CD4-positive, alpha-beta T cell (primary cell): ENCODE data around the gene PCED1B. TPM values are rescaled to one million over a fixed set of nuclear protein-coding genes. Genes with fewer than 3 reads are reported as not detected.
"Not testable (repeated sequence)": the region's sequence is repeated elsewhere in the genome, so short reads cannot be mapped to it uniquely, and the experiment has no call there.

ENCODE experiments used
- ATAC-seq: fragments of 200-7000 bp; cut with Tn5 transposase; one replicate; pipeline ENCODE4 v1.10.0; 2022; ENCODE audit warnings: mild to moderate bottlenecking; ENCODE audit not compliant: poor library complexity
- CTCF ChIA-PET: fragments of 350-600 bp; sonication (Branson Sonifier 250); formaldehyde crosslinking; loops from one replicate; lab custom pipeline; 2021; ENCODE audit warnings: antibody characterized with exemption, inconsistent platforms; lab: Charles Lee
- POLR2A ChIA-PET: fragments of 350-600 bp; sonication (Branson Sonifier 250); formaldehyde crosslinking; loops from one replicate; lab custom pipeline; 2021; ENCODE audit warnings: antibody characterized with exemption, inconsistent platforms; lab: Charles Lee
- DNase-seq, 14 experiments: peaks; one replicate each; pipeline ENCODE4 v3.0.0-alpha.2; 2013 to 2020; ENCODE audit warnings: mixed read lengths in 2 of 14
- H3K27ac ChIP-seq, 2 donors: one replicate each; pipeline versions ENCODE4 v1.5.1 to v1.7.0; 2013; ENCODE audit warnings: low read length in 2 of 2, low read depth in 1 of 2, mild to moderate bottlenecking in 1 of 2
- H3K27me3 ChIP-seq, 2 experiments: 1 replicate in 1 of 2; 2 replicates in 1 of 2; pipeline versions ENCODE4 v1.6.1 to v1.7.0; 2013; ENCODE audit warnings: low read length in 2 of 2, control low read depth in 1 of 2, mild to moderate bottlenecking in 1 of 2, moderate library complexity in 1 of 2; ENCODE audit not compliant: insufficient read depth in 2 of 2, control insufficient read depth in 1 of 2
- H3K36me3 ChIP-seq: one replicate; pipeline ENCODE4 v1.6.1; 2013; ENCODE audit warnings: low read length, control low read depth; ENCODE audit not compliant: insufficient read depth
- H3K4me1 ChIP-seq: one replicate; pipeline ENCODE4 v1.6.1; 2013; ENCODE audit warnings: low read length, control low read depth; ENCODE audit not compliant: insufficient read depth
- H3K4me3 ChIP-seq: one replicate; pipeline ENCODE4 v1.5.1; 2013; ENCODE audit warnings: mild to moderate bottlenecking, low read length, moderate library complexity
- H3K9me3 ChIP-seq, 2 experiments: 1 replicate in 1 of 2; 2 replicates in 1 of 2; pipeline versions ENCODE4 v1.6.1 to v1.7.0; 2013; ENCODE audit warnings: low read length in 2 of 2, mild to moderate bottlenecking in 2 of 2, control low read depth in 1 of 2, moderate library complexity in 1 of 2; ENCODE audit not compliant: control insufficient read depth in 1 of 2, insufficient read depth in 1 of 2
- H3K27ac Mint-ChIP-seq: one replicate; pipeline ENCODE4 v1.8.0; 2020; ENCODE audit warnings: mixed read lengths
- H3K27me3 Mint-ChIP-seq: one replicate; pipeline ENCODE4 v1.8.0; 2021; ENCODE audit warnings: mixed read lengths
- H3K36me3 Mint-ChIP-seq: one replicate; pipeline ENCODE4 v1.8.0; 2021; ENCODE audit warnings: low read depth, mixed read lengths
- H3K4me1 Mint-ChIP-seq: one replicate; pipeline ENCODE4 v1.8.0; 2021; ENCODE audit warnings: low read depth, mixed read lengths
- H3K4me3 Mint-ChIP-seq: one replicate; pipeline ENCODE4 v1.8.0; 2020; ENCODE audit warnings: mild to moderate bottlenecking, mixed read lengths
- H3K9me3 Mint-ChIP-seq: one replicate; pipeline ENCODE4 v1.8.0; 2020; ENCODE audit warnings: mixed read lengths
- intact Hi-C, 2 experiments: fragments of 100-400 bp; cut with DNase I in 1 of 2; cut with micrococcal nuclease in 1 of 2; formaldehyde crosslinking; loops; one replicate each; pipeline versions ENCODE4 v1.15.1 to v1.9.0; 2023 to 2025; cut with DNase I, micrococcal nuclease
- total RNA-seq, 174 experiments: library from RNA in 2 of 174; stranded (reverse) in 2 of 174; gene quantifications; one replicate each; pipeline ENCODE4 v1.2.3 and lab custom pipeline; 2021 to 2026
- TF ChIP-seq, protein P1 (sequence below): fragments of 200-600 bp; IDR thresholded peaks from one replicate; pipeline ENCODE4 v1.8.0; 2022; ENCODE audit warnings: antibody characterized with exemption, mild to moderate bottlenecking

The PCED1B gene
- total RNA-seq, 2 experiments from 2014 or later: 18.7 to 20.0 TPM

DNA sequence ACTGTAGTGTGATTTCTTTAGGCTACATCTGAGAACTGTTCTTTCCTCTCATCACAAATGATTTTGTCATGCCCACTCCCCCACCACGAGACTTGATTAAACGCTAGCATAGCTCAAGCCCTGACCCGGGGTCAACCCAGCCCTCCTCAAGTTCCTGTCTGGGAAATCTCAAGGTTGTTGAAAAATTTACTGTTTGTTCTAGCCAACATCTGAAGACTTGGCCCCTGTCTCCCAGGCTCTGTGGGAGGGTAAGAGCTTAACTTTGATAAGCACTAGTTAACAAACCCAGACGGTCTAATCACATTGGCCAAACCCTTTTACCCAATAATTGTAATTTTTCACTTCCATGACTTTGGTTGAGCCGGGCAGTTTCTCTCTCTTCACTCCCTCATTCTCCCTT, 86.5 kb downstream of the PCED1B start:
- Histone ChIP-seq H3K36me3 (peaks cover 13% of the 10 kb centered on the region), H3K4me1 (no peaks in the 10 kb centered on the region), H3K27me3 (no peaks in the 10 kb centered on the region), H3K27ac (no peak overlapping the region), H3K4me3 (no peak overlapping the region), H3K9me3 (peaks cover 0 to 4% of the 10 kb centered on the region in 2 experiments)
- H3K27ac Mint-ChIP-seq: no peak overlapping the region
- H3K27me3 Mint-ChIP-seq: no peaks in the 10 kb centered on the region
- H3K4me1 Mint-ChIP-seq: peaks cover 27% of the 10 kb centered on the region
- ATAC-seq: no peak
- no peak for DNase-seq
- H3K9me3 Mint-ChIP-seq: peaks cover 5% of the 10 kb centered on the region
- TF ChIP-seq, protein P1, sequence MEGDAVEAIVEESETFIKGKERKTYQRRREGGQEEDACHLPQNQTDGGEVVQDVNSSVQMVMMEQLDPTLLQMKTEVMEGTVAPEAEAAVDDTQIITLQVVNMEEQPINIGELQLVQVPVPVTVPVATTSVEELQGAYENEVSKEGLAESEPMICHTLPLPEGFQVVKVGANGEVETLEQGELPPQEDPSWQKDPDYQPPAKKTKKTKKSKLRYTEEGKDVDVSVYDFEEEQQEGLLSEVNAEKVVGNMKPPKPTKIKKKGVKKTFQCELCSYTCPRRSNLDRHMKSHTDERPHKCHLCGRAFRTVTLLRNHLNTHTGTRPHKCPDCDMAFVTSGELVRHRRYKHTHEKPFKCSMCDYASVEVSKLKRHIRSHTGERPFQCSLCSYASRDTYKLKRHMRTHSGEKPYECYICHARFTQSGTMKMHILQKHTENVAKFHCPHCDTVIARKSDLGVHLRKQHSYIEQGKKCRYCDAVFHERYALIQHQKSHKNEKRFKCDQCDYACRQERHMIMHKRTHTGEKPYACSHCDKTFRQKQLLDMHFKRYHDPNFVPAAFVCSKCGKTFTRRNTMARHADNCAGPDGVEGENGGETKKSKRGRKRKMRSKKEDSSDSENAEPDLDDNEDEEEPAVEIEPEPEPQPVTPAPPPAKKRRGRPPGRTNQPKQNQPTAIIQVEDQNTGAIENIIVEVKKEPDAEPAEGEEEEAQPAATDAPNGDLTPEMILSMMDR: no peak
- H3K36me3 Mint-ChIP-seq: peaks cover 95% of the 10 kb centered on the region
- intact Hi-C loops: no loop called here
- POLR2A ChIA-PET: interaction anchor here (1.5 kb wide), 1 partner anchor 27 kb away, joined by 4 read pairs; no protein-coding TSS in a partner anchor
- CTCF ChIA-PET: interaction anchor here (0.6 to 1.4 kb wide), 3 partner anchors 19 to 94 kb away, joined by 3 to 4 read pairs (median 4); no protein-coding TSS in a partner anchor
- H3K4me3 Mint-ChIP-seq: no peak overlapping the region

DNA sequence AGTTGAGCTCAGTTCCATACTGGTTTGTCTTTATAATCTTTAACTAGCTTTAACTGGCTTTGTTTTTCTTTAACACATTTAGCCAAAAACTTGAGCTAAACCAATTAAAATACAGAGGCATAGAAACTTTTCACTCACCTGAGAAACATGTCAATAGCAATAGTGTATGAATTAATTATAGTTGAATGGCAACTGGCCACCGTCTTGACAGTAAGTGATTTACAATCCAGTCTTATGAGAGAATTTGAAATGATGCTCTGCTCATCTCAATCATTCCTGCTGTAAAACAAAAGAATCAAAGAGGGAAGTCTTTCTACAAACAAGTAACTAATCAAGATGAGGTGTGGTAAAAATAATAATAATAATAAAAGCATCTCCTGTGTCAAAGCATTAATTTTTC, 86.9 kb downstream of the PCED1B start:
- no peak overlapping the region for H3K27ac Mint-ChIP-seq
- H3K27me3 Mint-ChIP-seq: no peaks in the 10 kb centered on the region
- CTCF ChIA-PET: interaction anchor here (1.2 to 1.4 kb wide), 2 partner anchors 19 to 95 kb away, joined by 3 to 4 read pairs; no protein-coding TSS in a partner anchor
- intact Hi-C loops: no loop called here
- Histone ChIP-seq H3K27me3 (no peaks in the 10 kb centered on the region), H3K4me3 (no peak overlapping the region), H3K4me1 (no peaks in the 10 kb centered on the region), H3K9me3 (peaks cover 0 to 8% of the 10 kb centered on the region in 2 experiments), H3K36me3 (peaks cover 15% of the 10 kb centered on the region), H3K27ac (no peak overlapping the region)
- peaks cover 94% of the 10 kb centered on the region for H3K36me3 Mint-ChIP-seq
- no peak overlapping the region for H3K4me3 Mint-ChIP-seq
- H3K9me3 Mint-ChIP-seq: peaks cover 6% of the 10 kb centered on the region
- POLR2A ChIA-PET: interaction anchor here (1.5 kb wide), 1 partner anchor 27 kb away, joined by 4 read pairs; no protein-coding TSS in a partner anchor
- no peak for ATAC-seq
- H3K4me1 Mint-ChIP-seq: peaks cover 27% of the 10 kb centered on the region
- TF ChIP-seq, protein P1: no peak
- DNase-seq: no peak

DNA sequence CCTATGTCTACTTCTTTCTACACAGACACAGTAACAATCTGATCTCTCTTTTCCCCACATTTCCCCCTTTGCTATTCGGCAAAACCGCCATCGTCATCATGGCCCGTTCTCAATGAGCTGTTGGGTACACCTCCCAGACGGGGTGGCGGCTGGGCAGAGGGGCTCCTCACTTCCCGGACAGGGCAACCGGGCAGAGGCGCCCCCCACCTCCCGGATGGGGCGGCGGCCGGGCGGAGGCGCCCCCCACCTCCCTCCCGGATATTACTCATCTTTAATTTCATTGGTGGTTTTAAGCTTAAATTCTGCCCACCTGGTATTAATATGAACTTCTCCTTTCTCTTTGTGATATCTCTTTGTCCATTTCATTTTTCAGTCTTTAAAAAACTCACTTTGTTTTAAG, 90.9 kb downstream of the PCED1B start:
- intact Hi-C loops: not testable (repeated sequence)

DNA sequence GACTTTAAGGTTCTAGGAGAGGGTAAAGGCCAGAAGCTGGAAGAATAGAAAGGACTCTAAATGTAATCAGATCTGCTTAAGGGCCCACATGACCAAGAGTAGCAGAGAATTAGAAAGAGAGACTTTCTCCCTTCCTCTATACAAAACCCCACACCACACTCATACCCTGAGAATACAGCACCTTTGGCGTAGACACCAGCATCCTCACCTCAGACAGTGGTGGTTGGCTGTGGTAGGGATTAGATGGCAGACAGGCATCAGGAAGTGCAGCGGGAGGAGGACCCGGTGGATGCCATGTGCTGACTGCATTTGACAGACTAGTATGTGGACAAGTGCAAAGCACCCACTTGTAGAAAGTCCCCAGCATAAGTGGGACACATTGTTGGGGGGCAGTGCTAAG, 98.6 kb downstream of the PCED1B start:
- Mint-ChIP-seq H3K27ac (no peak overlapping the region), H3K36me3 (peaks cover 66% of the 10 kb centered on the region), H3K9me3 (no peaks in the 10 kb centered on the region), H3K4me1 (peaks cover 32% of the 10 kb centered on the region), H3K27me3 (no peaks in the 10 kb centered on the region), H3K4me3 (no peak overlapping the region)
- Histone ChIP-seq H3K9me3 (no peaks in the 10 kb centered on the region), H3K4me3 (no peak overlapping the region), H3K4me1 (peaks cover 4% of the 10 kb centered on the region), H3K27me3 (no peaks in the 10 kb centered on the region), H3K27ac (no peak overlapping the region), H3K36me3 (peaks cover 20% of the 10 kb centered on the region)
- ChIA-PET CTCF (no interaction called here), POLR2A (no interaction called here)
- DNase-seq (no peak), ATAC-seq (no peak)
- intact Hi-C loops: no loop called here
- TF ChIP-seq, protein P1: no peak

More for the DNA sequence above, 90.9 kb downstream of the PCED1B start:
- POLR2A ChIA-PET, H3K27me3 Mint-ChIP-seq, H3K4me1 ChIP-seq, H3K9me3 ChIP-seq, H3K27me3 ChIP-seq, H3K4me3 Mint-ChIP-seq, H3K9me3 Mint-ChIP-seq, H3K27ac ChIP-seq, ATAC-seq, DNase-seq, H3K4me3 ChIP-seq, H3K27ac Mint-ChIP-seq: not testable (repeated sequence)
- Mint-ChIP-seq H3K36me3 (peaks cover 92% of the 10 kb centered on the region), H3K4me1 (peaks cover 28% of the 10 kb centered on the region)
- CTCF ChIA-PET: interaction anchor here (0.6 to 1.4 kb wide), 2 partner anchors 23 to 50 kb away, joined by 3 read pairs; no protein-coding TSS in a partner anchor
- peaks cover 13% of the 10 kb centered on the region for H3K36me3 ChIP-seq

DNA sequence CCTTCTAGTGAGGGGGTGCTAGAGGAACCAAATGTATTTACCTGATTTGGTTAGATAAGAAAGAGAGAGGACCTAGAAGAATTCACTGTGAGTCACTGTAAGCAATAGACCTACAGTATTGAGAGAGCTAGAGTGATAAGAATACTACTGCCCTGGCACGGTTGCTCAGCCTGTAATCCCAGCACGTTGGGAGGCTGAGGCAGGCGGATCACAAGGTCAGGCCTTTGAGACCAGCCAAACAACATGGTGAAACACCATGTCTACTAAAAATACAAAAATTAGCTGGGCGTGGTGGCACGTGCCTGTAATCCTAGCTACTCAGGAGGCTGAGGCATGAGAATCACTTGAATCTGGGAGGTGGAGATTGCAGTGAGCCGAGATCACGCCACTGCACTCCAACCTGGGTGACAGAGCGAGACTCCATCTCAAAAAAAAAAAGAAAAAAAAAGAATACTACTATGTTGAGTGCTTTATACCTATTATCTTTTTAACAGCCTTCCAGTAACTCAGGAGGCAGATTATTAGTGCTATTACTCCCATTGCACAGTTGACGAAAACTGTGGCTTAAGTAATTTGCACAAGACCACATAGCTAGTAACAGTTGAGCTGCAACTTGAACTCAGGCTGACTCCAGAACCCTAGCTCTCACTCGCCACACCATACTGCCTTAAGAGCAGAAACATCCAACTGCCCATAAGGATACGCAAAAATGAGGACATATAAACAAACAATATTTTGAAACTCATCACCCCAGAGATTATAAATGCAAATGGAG, 102.9 kb downstream of the PCED1B start:
- CTCF ChIA-PET: interaction anchor here (1.5 to 1.8 kb wide), 2 partner anchors 11 to 14 kb away, joined by 3 to 4 read pairs; no protein-coding TSS in a partner anchor
- Mint-ChIP-seq H3K4me1 (peaks cover 52% of the 10 kb centered on the region), H3K36me3 (peaks cover 64% of the 10 kb centered on the region)
- H3K27me3 ChIP-seq, H3K4me1 ChIP-seq, DNase-seq, H3K4me3 Mint-ChIP-seq, H3K9me3 Mint-ChIP-seq, H3K4me3 ChIP-seq, H3K27ac ChIP-seq, H3K27ac Mint-ChIP-seq, intact Hi-C loops, H3K9me3 ChIP-seq, ATAC-seq, H3K27me3 Mint-ChIP-seq: not testable (repeated sequence)
- POLR2A ChIA-PET: interaction anchor here (0.5 kb wide), 1 partner anchor 138 kb away, joined by 3 read pairs; no protein-coding TSS in a partner anchor
- peaks cover 22% of the 10 kb centered on the region for H3K36me3 ChIP-seq
